Neural cell (in vitro differentiated cells): ENCODE data around the gene CCDC60. TPM values are rescaled to one million over a fixed set of nuclear protein-coding genes. Genes with fewer than 3 reads are reported as not detected.

ENCODE experiments used
- H2AFZ ChIP-seq: fragments of 200-600, 300-800 bp; sonication (generic), shearing (Covaris generic); 2 replicates; pipeline ENCODE4 v1.6.0; 2014; ENCODE audit warnings: low read depth, mild to moderate bottlenecking, antibody characterized with exemption, low read length, moderate library complexity
- H3F3A ChIP-seq: fragments of 200-600 bp; shearing (Covaris generic); 2 replicates; pipeline ENCODE4 v1.6.1; 2016; ENCODE audit warnings: mild to moderate bottlenecking, moderate library complexity, mixed read lengths, antibody characterized with exemption, low read length; ENCODE audit not compliant: insufficient read depth, poor library complexity, severe bottlenecking
- H3K27ac ChIP-seq: fragments of 200-600, 300-800 bp; sonication (generic), shearing (Covaris generic); 2 replicates; pipeline ENCODE4 v1.5.1; 2014; ENCODE audit warnings: mild to moderate bottlenecking, low read length, moderate library complexity
- H3K27me3 ChIP-seq: fragments of 300-800, 200-600 bp; sonication (generic), shearing (Covaris generic); 2 replicates; pipeline ENCODE4 v1.6.0; 2014; ENCODE audit warnings: mild to moderate bottlenecking, low read depth, low read length, moderate library complexity; ENCODE audit not compliant: insufficient read depth
- H3K36me3 ChIP-seq: fragments of 300-800, 200-600 bp; sonication (generic), shearing (Covaris generic); 2 replicates; pipeline ENCODE4 v1.5.1; 2014; ENCODE audit warnings: mild to moderate bottlenecking, antibody characterized with exemption, low read length, moderate library complexity; ENCODE audit not compliant: insufficient read depth
- H3K4me2 ChIP-seq: fragments of 300-800, 200-600 bp; sonication (generic), shearing (Covaris generic); 2 replicates; pipeline ENCODE4 v1.6.0; 2014; ENCODE audit warnings: mild to moderate bottlenecking, low read length
- H3K4me3 ChIP-seq: fragments of 300-800, 200-600 bp; sonication (generic), shearing (Covaris generic); 2 replicates; pipeline ENCODE4 v1.5.1; 2014; ENCODE audit warnings: mild to moderate bottlenecking, low read length, moderate library complexity
- H3K79me2 ChIP-seq: fragments of 200-600 bp; shearing (Covaris generic); replicated peaks from 2 replicates; pipeline ENCODE4 v1.6.0; 2014; ENCODE audit warnings: mild to moderate bottlenecking, low read length, moderate library complexity; ENCODE audit not compliant: insufficient read depth
- H3K9ac ChIP-seq: fragments of 300-800, 200-600 bp; sonication (generic), shearing (Covaris generic); 2 replicates; pipeline ENCODE4 v1.6.1; 2016; ENCODE audit warnings: mild to moderate bottlenecking, low read length, mixed read lengths
- H3K9me2 ChIP-seq: fragments of 200-600 bp; shearing (Covaris generic); 2 replicates; pipeline ENCODE4 v1.6.1; 2016; ENCODE audit warnings: mild to moderate bottlenecking, low read length, mixed read lengths; ENCODE audit not compliant: insufficient read depth
- H3K9me3 ChIP-seq: fragments of 200-600, 300-800 bp; sonication (generic), shearing (Covaris generic); 2 replicates; pipeline ENCODE4 v1.6.1; 2016; ENCODE audit warnings: mild to moderate bottlenecking, mixed run types, low read length, moderate library complexity, mixed read lengths
- H4K20me1 ChIP-seq: fragments of 200-600 bp; shearing (Covaris generic); 2 replicates; pipeline ENCODE4 v1.6.1; 2016; ENCODE audit warnings: mild to moderate bottlenecking, mixed run types; ENCODE audit not compliant: insufficient read depth
- CTCF ChIP-seq: fragments of 450-650 bp; IDR thresholded peaks from 2 replicates; pipeline ENCODE4 v1.5.1; 2014; ENCODE audit warnings: antibody characterized with exemption, mild to moderate bottlenecking, moderate library complexity; ENCODE audit not compliant: poor library complexity, severe bottlenecking
- EP300 ChIP-seq: fragments of 450-650 bp; conservative IDR thresholded peaks from 2 replicates; pipeline ENCODE4 v1.6.1; 2014; ENCODE audit warnings: antibody characterized with exemption, mild to moderate bottlenecking, moderate library complexity; ENCODE audit not compliant: poor library complexity, severe bottlenecking
- EZH2 ChIP-seq: fragments of 200-600, 300-800 bp; shearing (Covaris generic), sonication (generic); IDR thresholded peaks from 2 replicates; pipeline ENCODE4 v1.6.1; 2014; ENCODE audit warnings: antibody characterized with exemption, low read length, borderline replicate concordance, mild to moderate bottlenecking; ENCODE audit not compliant: insufficient read depth, poor library complexity, severe bottlenecking
- MXI1 ChIP-seq: fragments of 450-650 bp; conservative IDR thresholded peaks from 2 replicates; pipeline ENCODE4 v1.6.1; 2014; ENCODE audit warnings: antibody characterized with exemption, mild to moderate bottlenecking; ENCODE audit not compliant: poor library complexity, severe bottlenecking
- POLR2AphosphoS5 ChIP-seq: IDR thresholded peaks from 2 replicates; pipeline ENCODE4 v1.6.1; 2012
- RAD21 ChIP-seq: fragments of 450-650 bp; conservative IDR thresholded peaks from 2 replicates; pipeline ENCODE4 v1.6.1; 2014; ENCODE audit warnings: antibody characterized with exemption, mild to moderate bottlenecking, moderate library complexity
- REST ChIP-seq: IDR thresholded peaks from 2 replicates; pipeline ENCODE4 v1.6.1; 2012; ENCODE audit warnings: borderline replicate concordance
- SMC3 ChIP-seq: fragments of 450-650 bp; conservative IDR thresholded peaks from 2 replicates; pipeline ENCODE4 v1.6.1; 2014; ENCODE audit warnings: antibody characterized with exemption, mild to moderate bottlenecking, moderate library complexity; ENCODE audit not compliant: poor library complexity
- TAF1 ChIP-seq: IDR thresholded peaks from 2 replicates; pipeline ENCODE4 v1.6.1; 2012; ENCODE audit warnings: low read depth
- polyA plus RNA-seq: library from polyadenylated mRNA; depleted of rRNA; stranded (reverse); fragments of >200 nt; gene quantifications from 2 replicates; pipeline ENCODE4 v1.2.3, GENCODE V29; 2014

CCDC60 gene
- polyA plus RNA-seq, 1 donor from 2014 or later = not detected

DNA sequence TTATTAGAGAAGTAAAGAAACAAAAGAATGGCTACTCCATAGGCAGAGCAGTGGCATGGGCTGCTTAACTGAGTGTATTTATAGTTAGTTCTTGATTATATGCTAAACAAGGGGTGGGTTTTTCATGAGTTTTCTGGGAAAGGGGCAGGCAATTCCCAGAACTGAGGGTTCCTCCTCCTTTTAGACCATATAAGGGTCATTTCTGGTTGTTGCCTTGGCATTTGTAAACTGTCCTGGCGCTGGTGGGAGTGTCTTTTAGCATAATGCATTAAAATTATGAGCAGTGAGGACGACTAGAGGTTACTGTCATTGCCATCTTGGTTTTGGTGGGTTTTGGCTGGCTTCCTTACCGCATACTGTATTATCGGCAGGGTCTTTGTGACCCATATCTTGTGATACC is 40.1 kb downstream of the CCDC60 start:
- Histone ChIP-seq H4K20me1 (no peaks in the 10 kb centered on the region), H3K27ac (no peak overlapping the region), H3K79me2 (no peaks in the 10 kb centered on the region), H3K27me3 (no peaks in the 10 kb centered on the region), H3K4me3 (no peak overlapping the region), H2AFZ (no peak overlapping the region), H3K9me2 (no peaks in the 10 kb centered on the region), H3F3A (no peaks in the 10 kb centered on the region), H3K9me3 (no peaks in the 10 kb centered on the region), H3K36me3 (no peaks in the 10 kb centered on the region), H3K4me2 (no peak overlapping the region), H3K9ac (no peak overlapping the region)
- TF ChIP-seq REST = no peak
- no peak for TF ChIP-seq SMC3
- no peak for TF ChIP-seq EP300
- no peak for TF ChIP-seq POLR2AphosphoS5
- TF ChIP-seq TAF1 = no peak
- no peak for TF ChIP-seq MXI1
- TF ChIP-seq RAD21 = no peak
- no peak for TF ChIP-seq EZH2
- TF ChIP-seq CTCF = no peak

DNA sequence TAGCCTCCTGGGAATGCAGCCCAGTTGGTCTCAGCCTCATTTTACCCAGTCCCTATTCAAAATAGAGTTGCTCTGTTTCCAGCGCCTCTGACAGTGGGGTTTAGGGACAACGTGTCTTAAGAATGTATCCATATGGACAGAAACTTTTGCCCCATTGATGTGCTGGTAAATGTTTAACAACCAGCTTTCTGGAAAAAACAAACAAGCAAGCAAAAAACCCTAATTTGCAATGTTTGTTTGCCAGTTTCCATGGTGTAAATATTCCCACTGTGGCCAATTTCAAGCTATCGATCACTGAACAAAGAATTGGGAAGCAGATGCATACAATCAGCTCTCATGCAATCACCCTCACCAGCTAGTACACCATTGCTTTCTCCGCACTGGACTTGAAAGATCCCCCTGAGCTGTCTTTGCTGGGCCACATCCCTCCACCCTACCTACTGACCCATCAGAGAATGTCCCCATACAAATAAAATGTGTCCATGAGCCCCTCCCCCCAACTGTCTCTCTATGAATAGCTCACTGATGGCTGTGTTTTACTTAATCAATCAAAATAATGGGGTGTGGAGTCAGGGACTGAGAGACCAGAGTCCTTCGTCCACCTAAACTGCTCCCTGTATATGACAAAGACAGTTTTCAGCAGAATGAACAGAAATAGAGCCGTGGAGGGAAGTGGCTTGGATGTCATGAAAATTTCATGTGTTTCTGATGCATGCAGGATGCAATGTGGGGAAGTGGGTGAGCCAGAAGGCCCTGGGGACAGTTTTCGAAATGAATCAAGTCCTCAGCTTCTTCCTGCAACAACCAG is 40.8 kb downstream of the CCDC60 start:
- H3K27ac ChIP-seq = no peak overlapping the region

More for the DNA sequence above, 40.8 kb downstream of the CCDC60 start:
- H3K9ac ChIP-seq = no peak overlapping the region
- H3K36me3 ChIP-seq = no peaks in the 10 kb centered on the region
- H2AFZ ChIP-seq = no peak overlapping the region
- TF ChIP-seq CTCF (no peak), POLR2AphosphoS5 (no peak)
- no peaks in the 10 kb centered on the region for H4K20me1 ChIP-seq
- no peaks in the 10 kb centered on the region for H3K27me3 ChIP-seq
- no peaks in the 10 kb centered on the region for H3K9me2 ChIP-seq
- no peak overlapping the region for H3K4me3 ChIP-seq
- H3K79me2 ChIP-seq = no peaks in the 10 kb centered on the region
- H3K4me2 ChIP-seq = no peak overlapping the region
- no peaks in the 10 kb centered on the region for H3F3A ChIP-seq
- no peaks in the 10 kb centered on the region for H3K9me3 ChIP-seq
